ENCODE measurements around the gene ELF3.
"Not testable (repeated sequence)": the region's sequence is repeated elsewhere in the genome, so short reads cannot be mapped to it uniquely, and the experiment has no call there.

Gene ELF3

GRCh38 chr1:202017749-202018467 lies 7.5 kb downstream of the ELF3 start:
- no peak for DNase-seq (ENCODE audit: extremely low spot score)
- POLR2A ChIA-PET: no interaction called here
- TF ChIP-seq, protein P1, sequence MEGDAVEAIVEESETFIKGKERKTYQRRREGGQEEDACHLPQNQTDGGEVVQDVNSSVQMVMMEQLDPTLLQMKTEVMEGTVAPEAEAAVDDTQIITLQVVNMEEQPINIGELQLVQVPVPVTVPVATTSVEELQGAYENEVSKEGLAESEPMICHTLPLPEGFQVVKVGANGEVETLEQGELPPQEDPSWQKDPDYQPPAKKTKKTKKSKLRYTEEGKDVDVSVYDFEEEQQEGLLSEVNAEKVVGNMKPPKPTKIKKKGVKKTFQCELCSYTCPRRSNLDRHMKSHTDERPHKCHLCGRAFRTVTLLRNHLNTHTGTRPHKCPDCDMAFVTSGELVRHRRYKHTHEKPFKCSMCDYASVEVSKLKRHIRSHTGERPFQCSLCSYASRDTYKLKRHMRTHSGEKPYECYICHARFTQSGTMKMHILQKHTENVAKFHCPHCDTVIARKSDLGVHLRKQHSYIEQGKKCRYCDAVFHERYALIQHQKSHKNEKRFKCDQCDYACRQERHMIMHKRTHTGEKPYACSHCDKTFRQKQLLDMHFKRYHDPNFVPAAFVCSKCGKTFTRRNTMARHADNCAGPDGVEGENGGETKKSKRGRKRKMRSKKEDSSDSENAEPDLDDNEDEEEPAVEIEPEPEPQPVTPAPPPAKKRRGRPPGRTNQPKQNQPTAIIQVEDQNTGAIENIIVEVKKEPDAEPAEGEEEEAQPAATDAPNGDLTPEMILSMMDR (IDR thresholded peaks at IDR 0.05; ENCODE audit: control extremely low read depth, extremely low read depth, low read depth, missing control alignments): no peak
- CTCF ChIA-PET: interaction anchor here (1.7 to 2.1 kb wide), 2 partner anchors 10 to 100 kb away, joined by 5 to 11 read pairs; no protein-coding TSS in a partner anchor

- TF ChIP-seq, protein P1 (IDR thresholded peaks at IDR 0.05; ENCODE audit: control extremely low read depth, extremely low read depth, low read depth, missing control alignments): no peak
- DNase-seq (ENCODE audit: extremely low spot score): no peak
- ChIA-PET CTCF (interaction anchor here (1.7 kb wide), 1 partner anchor 11 kb away, joined by 11 read pairs; no protein-coding TSS in a partner anchor), POLR2A (no interaction called here)
These were observed 8.3 kb downstream of the ELF3 start for GRCh38 chr1:202018468-202019234.

GRCh38 chr1:202019235-202019558 lies 8.8 kb downstream of the ELF3 start:
- POLR2A ChIA-PET; CTCF ChIA-PET; DNase-seq (ENCODE audit: extremely low spot score): not testable (repeated sequence)

- no peak for DNase-seq (ENCODE audit: extremely low spot score)
- POLR2A ChIA-PET: no interaction called here
- TF ChIP-seq, protein P1 (IDR thresholded peaks at IDR 0.05; ENCODE audit: control extremely low read depth, extremely low read depth, low read depth, missing control alignments): no peak
- CTCF ChIA-PET: interaction anchor here (1.2 to 3.1 kb wide), 3 partner anchors 12 to 113 kb away, joined by 3 to 11 read pairs (median 9); partner anchors contain the start of gene ELF3
These were observed 12.6 kb downstream of the ELF3 start for GRCh38 chr1:202023001-202023433.

- POLR2A ChIA-PET: no interaction called here
- no peak for DNase-seq (ENCODE audit: extremely low spot score)
- TF ChIP-seq, protein P1 (IDR thresholded peaks at IDR 0.05; ENCODE audit: control extremely low read depth, extremely low read depth, low read depth, missing control alignments): no peak
- CTCF ChIA-PET: no interaction called here
These were observed 18.8 kb downstream of the ELF3 start for GRCh38 chr1:202029171-202029665.

- CTCF ChIA-PET: no interaction called here
- POLR2A ChIA-PET: no interaction called here
- TF ChIP-seq, protein P1 (IDR thresholded peaks at IDR 0.05; ENCODE audit: control extremely low read depth, extremely low read depth, low read depth, missing control alignments): no peak
- DNase-seq (ENCODE audit: extremely low spot score): no peak
These were observed 19.3 kb downstream of the ELF3 start for GRCh38 chr1:202029727-202030126.

GRCh38 chr1:202031796-202032195 lies 21.4 kb downstream of the ELF3 start:
- ChIA-PET POLR2A (no interaction called here), CTCF (no interaction called here)
- TF ChIP-seq, protein P1 (IDR thresholded peaks at IDR 0.05; ENCODE audit: control extremely low read depth, extremely low read depth, low read depth, missing control alignments): no peak
- no peak for DNase-seq (ENCODE audit: extremely low spot score)

Measured in GM10248 (cell line).